Measurements from ENCODE around the gene RHBDD3.

The RHBDD3 gene

DNA sequence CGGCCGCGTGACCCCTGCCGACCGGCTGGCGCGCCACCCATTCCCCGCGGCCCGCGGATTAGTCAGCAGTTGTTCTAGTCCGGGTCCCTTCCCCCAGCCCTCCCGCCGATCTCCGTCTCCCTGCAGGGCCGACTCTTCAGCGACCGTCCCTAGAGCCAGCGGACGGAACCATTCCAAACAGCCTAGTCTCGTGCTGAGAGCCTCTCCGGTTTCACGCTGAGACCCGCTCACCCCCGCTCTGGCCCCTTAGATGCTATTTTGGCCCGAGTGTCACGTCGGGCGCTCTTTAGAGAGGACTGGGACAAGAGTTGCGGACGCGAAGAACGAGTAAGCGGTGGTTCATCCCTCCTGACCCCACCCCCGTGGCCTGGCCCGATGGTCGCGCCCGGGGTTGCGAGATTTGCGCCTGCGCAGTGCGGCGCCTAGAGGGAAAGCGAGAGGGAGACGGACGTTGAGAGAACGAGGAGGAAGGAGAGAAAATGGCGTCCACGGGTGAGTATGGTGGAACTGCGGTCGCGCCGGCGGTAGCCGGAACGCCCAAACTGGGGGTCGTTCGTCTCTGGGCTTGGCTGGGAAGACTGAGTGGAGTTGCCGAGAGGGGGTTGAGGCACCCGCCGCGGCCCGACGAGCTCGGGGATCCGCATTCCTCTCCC is at the start of gene RHBDD3, which contains the start of gene EWSR1:
Gene RHBDD3 (minus strand): TSS at position 124 of the 653 bp plus-strand sequence. CDS start 2,355 bp downstream, outside the sequence.
Gene EWSR1 (plus strand): TSS at position 411 of the 653 bp plus-strand sequence. CDS start 69 bp downstream, at position 480.
- peak; percentile 58 to 66 for DNase-seq

DNA sequence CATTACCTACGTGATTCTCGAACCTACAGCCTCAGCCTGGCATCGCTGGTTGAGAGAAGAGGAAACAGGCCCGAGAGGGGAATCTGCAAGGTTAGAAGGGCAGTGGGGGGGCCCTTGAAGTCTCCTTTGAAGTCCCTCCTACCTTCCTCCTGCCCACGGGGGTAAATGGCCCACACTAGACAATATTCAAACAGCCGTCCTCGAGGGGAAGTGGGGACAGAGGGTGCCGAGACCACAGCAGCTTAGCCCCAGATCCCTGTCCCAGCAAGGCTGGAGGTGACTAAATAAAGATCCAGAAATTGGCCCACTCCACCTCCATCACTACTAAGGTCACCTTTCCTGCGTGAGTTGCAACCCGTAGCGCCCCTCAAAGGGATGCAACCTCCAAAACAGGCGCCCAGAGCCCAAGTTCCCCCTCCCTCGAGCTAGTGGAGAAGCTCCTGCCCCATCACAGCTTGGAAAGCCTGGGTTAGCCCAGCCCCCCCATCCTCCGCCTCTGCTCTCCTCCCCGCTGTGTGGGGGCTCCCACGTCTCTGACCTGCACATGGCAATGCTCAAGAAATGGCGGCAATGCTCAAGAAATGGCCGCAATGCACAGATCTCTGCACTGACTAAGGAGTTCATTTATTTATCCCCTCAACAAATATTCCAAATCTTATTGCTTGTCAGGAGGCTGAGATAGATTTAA is 48.5 kb upstream of the RHBDD3 start:
- DNase-seq = no peak

DNA sequence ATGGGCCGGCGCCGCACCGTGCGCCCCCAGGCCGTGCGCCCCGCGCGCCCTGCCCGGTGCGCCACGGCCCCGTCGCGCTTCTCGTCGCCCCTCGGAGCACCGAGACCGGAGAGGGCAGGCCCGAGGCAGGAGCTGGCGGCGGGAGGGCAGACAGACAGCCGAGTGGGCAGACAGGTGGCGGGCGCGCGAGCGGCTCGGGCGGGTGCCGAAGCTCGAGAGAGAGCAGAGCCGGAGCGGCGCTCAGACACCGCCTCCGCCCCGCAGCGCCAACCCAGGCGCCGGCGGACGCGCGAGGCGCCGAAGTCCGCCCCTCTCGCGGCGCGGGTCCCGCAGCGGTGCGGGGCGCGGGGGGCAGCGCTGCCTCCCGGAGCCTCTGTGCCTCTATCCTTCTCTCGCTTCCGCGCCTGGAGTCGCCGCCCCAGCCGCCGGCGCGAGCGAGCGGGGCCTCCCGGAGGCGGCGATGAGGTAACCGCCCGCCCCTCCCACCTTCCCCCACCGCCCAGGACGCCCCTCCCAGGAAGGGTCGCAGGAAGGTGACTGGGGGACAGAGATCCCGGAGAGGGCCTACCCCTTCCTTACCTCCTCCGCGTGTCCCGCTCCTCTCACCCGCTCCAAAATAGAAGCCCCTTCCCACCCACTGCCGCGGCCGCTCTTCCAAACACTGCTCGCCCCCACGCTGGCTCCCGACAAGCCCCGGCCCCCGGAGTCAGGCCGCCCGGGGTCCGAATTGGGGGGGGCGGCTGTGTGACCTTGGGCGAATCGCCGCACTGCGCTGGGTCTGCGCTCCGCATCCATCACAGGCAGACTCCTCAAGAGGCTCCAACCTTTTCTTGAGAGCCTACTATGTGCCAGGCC is 47.7 kb upstream of the RHBDD3 start, which contains the start of gene RASL10A:
Gene RASL10A (minus strand): TSS at position 412 of the 855 bp plus-strand sequence. CDS start 451 bp downstream, outside the sequence.
- no peak for DNase-seq

GRCh38 chr22:29314537-29315285 is 46.9 kb upstream of the RHBDD3 start:
- no peak for DNase-seq

DNA sequence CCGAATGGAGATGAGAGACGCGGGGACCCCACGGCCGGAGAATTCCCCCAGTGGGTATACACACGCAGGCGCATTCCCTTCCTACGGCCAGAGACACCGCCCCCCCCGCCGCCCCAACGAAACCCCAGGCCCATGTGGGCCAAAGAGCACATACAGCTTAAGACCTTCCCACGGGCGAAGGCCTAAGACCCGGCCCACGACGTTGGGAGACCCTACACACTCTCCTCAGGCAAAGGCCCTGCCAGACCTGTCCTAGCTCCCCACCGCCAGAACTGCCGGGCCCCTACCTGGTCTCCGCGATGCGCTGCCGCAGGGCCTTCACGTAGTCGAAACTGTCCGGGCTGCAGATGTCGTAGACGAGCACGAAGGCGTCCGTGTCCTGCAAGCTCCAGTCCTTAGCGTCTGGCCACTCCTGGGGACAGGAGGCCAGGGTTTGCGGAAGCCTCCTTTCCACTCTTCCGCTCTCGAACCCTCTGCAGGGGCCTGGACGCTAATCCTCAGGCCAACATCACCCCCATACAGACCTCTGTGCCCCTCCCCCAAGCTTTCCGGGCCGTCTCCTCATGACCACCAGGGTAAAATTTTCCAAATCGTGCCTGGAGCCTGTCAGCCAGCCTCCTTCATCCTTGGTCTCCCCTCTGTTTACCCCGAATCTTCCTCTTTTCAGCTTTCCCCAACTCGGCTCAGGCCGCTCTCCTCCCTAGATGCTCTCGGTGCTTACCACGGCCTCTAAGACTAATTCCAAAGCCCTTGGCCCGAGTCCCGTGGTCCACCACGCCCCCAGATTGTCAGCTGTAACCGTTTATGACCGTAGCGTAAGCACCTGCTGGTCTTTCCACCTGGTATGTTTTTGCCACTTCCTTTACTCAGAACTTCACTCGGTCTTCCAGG is 46.0 kb upstream of the RHBDD3 start:
- no peak for DNase-seq

DNA sequence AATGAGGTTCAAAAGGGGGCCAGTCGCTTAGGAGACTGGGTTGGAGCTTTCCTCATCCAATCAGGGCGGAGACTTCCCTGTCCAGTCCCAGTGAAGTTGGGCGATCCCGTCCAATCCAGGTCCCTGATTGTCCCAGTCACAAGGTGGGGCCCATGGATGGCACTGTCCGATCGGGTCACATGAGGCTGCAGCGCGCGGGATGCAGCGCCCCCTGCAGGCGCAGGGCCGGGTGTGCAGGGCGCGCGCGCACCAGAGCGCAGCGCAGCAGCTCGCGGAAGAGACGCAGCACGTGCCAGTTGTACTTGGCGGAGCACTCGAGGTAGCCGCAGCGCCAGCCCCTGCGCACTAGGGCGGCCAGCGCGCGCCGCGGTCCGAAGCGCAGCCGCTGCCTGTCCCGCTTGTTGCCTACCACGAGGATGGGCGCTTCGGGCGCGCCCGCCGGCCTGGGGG is 45.4 kb upstream of the RHBDD3 start:
- DNase-seq = no peak

- DNase-seq = no peak
Measured at GRCh38 chr22:29312218-29313125, 44.7 kb upstream of the RHBDD3 start.

- no peak for DNase-seq
Measured at GRCh38 chr22:29311464-29312217, 43.9 kb upstream of the RHBDD3 start.

DNA sequence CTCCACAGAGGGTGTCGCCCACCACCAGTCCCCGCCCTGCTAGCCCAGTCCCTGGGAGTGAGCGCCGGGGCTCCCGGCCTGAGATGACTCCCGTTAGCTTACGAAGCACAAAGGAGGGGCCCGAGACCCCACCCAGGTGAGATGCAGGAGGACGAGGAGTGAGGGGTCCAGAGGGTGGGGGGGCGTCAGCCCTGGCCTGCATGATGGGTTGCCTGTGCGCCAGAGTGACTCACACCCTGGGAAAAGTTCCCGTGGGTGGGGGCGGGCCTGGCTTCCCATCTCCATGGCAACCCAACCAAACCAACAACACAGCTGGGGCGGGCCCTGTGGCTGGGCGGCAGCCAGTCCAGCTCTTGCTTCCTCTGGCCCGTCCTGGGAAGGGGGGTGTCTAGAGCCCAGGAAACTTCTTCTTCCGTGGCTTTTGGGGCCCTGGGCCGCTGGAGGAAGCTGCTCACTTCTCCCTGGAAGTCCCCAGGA is 43.1 kb upstream of the RHBDD3 start:
- peak in 1 of 2 experiments; percentile 9 for DNase-seq

DNA sequence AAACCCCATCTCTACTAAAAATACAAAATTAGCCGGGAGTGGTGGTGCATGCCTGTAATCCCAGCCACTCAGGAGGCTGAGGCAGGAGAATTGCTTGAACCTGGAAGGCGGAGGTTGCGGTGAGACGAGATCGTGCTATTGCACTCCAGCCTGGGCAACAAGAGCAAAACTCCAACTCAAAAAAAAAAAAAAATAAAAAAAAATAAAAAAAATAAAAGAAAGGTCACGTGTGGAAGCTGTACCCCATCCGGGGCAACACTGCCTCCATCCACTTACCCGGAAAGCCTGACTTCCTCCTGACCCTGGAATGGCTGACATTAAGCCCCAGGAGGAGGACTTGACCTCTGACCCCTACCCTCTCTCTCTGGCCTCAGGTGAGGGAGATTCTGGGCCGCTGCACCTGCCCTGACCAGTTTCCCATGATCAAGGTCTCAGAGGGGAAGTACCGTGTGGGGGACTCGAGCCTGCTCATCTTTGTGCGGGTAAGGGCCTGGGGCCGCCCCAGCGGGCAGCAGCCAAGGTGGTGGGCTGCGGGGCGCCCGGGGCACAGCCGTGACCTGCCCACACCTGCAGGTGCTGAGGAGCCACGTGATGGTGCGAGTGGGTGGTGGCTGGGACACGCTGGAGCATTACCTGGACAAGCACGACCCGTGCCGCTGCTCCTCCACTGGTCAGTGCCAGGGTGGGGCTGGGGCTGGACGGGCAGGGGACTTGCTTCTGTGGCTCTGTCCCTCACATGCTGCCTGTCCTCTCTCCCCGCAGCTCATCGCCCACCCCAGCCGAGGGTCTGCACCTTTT is 42.5 kb upstream of the RHBDD3 start:
- no peak for DNase-seq

GRCh38 chr22:29309332-29310064 is 41.7 kb upstream of the RHBDD3 start:
- no peak for DNase-seq

DNA sequence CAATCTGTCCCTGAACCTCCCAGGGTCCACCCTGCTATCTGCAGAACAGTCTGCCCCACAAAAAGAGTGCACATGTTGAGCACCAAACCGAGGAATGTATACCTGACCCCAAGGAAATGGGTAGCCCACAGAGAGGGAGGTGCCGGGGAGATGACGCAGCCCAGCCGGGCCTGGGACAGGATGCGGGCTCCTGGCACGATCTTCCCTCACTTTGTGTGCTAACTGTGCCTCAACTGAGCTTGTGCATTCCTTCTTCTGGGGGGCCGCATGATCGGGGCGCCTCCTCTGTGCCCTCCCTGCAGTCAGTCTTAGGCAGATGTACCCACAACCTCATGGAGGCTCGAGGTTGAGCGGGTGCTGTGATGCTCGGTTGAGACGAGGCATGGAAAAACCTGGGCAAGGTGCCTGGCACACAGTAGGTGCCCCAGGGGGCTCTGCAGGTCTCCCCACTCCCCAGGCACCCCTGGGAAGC is 41.0 kb upstream of the RHBDD3 start:
- DNase-seq = no peak

GRCh38 chr22:29308148-29308790 is 40.5 kb upstream of the RHBDD3 start:
- DNase-seq = no peak

DNA sequence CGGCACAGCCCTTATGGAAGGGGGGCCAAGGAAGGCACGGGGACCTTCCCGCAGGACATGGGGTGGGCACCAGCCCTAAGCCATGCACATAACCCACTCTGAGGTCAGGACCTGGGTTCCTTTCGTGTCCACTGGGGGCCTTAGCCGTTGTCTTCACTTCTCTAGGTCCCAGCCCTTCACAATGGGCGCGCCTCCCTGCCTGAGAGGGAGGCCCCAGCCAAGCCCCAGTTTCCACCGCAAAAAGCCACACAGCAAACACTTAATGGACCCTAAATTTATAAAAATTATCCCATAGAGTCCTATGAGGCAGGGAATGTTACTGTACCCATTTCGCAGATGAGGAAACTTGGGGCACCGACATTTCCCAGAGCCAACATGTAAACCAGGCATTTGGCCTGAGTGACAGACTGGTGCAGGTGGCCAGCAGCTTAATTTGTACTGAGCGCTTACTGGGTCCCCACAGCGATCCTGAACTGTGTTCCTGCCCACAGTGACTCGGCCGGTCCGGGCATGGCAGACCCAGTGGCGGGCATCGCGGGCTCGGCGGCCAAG is 39.9 kb upstream of the RHBDD3 start:
- DNase-seq = no peak

DNA sequence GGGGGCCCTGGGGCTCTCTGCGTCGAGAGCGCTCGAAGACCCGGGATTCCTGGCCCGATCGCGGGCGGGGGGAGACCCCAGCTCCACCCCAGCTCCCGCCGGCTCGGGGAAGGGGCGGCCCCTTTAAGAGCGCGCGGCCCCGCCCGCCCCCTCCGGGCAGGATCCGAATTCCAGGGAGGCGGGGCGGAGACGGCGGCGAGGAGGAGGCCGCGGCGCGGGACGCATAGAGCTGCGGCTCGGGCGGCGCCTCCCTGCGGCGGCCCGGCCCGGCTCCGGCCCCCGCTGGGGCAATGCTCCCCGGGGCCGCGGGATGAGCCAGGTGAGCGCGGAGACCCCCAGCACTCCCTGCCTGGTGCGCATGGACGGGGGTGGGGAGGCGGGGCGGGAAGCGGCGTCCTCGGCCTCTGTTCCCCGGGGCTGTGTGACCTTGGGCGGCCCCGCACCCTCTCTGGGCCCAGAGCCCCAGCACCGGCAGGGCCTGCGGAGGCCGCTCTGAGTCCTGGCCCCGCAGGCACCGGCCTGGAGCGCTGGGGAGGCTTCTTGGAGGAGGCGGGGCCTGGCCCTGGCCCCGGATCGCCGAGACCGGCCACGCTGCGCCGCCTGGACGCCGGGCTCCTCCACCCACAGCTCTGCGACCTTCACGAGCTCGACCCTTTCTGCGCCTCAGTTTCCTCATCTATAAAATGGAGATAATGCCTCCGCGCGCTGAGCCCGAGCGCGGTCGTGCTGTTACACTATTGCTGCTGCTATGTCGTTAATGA is 39.2 kb upstream of the RHBDD3 start:
- no peak for DNase-seq

Measured in NCI-H187 (cell line).